H9 (cell line): ENCODE results near the gene ADSS1. TPM values are rescaled to one million over a fixed set of nuclear protein-coding genes. Genes with fewer than 3 reads are reported as not detected.

ENCODE experiments used
- DNase-seq: peaks from one replicate; pipeline ENCODE4 v3.0.0-alpha.2; 2017
- H2AFZ ChIP-seq: one replicate; pipeline ENCODE4 v1.6.1; 2013; ENCODE audit warnings: mild to moderate bottlenecking, low read length, control low read depth, moderate library complexity
- H2AK5ac ChIP-seq: 2 replicates; pipeline ENCODE4 v1.6.1; 2013; ENCODE audit warnings: low read length, control low read depth, mixed read lengths; ENCODE audit not compliant: insufficient read length
- H2BK120ac ChIP-seq: one replicate; pipeline ENCODE4 v1.6.1; 2013; ENCODE audit warnings: low read depth, mild to moderate bottlenecking, low read length, control low read depth, inconsistent platforms; ENCODE audit not compliant: poor library complexity, severe bottlenecking
- H2BK12ac ChIP-seq: 2 replicates; pipeline ENCODE4 v1.6.1; 2013; ENCODE audit warnings: low read length, control low read depth, mixed read lengths, low read depth; ENCODE audit not compliant: insufficient read length
- H2BK15ac ChIP-seq: 2 replicates; pipeline ENCODE4 v1.6.1; 2013; ENCODE audit warnings: low read depth, low read length, control low read depth
- H2BK20ac ChIP-seq: one replicate; pipeline ENCODE4 v1.6.1; 2013; ENCODE audit warnings: low read depth, mild to moderate bottlenecking, low read length, control low read depth, inconsistent platforms; ENCODE audit not compliant: poor library complexity, severe bottlenecking
- H2BK5ac ChIP-seq: 2 replicates; pipeline ENCODE4 v1.6.1; 2013; ENCODE audit warnings: low read length, control low read depth, mixed read lengths; ENCODE audit not compliant: insufficient read length
- H3K14ac ChIP-seq: 2 replicates; pipeline ENCODE4 v1.6.1; 2013; ENCODE audit warnings: low read length, control low read depth; ENCODE audit not compliant: insufficient read depth
- H3K18ac ChIP-seq: 2 replicates; pipeline ENCODE4 v1.6.1; 2013; ENCODE audit warnings: low read depth, mild to moderate bottlenecking, mixed read lengths, low read length, control low read depth; ENCODE audit not compliant: insufficient read length
- H3K23ac ChIP-seq: 2 replicates; pipeline ENCODE4 v1.6.1; 2013; ENCODE audit warnings: low read length, control low read depth, mixed read lengths, low read depth; ENCODE audit not compliant: insufficient read length
- H3K23me2 ChIP-seq: 2 replicates; pipeline ENCODE4 v1.6.1; 2013; ENCODE audit warnings: low read depth, mild to moderate bottlenecking, mixed read lengths, low read length, control low read depth; ENCODE audit not compliant: insufficient read length, poor library complexity, severe bottlenecking
- H3K27ac ChIP-seq: 2 replicates; pipeline ENCODE4 v1.5.1; 2013; ENCODE audit warnings: low read length, control low read depth, mixed read lengths, low read depth; ENCODE audit not compliant: insufficient read length
- H3K27me3 ChIP-seq: 2 replicates; pipeline ENCODE4 v1.6.1; 2013; ENCODE audit warnings: low read length, control low read depth, inconsistent platforms; ENCODE audit not compliant: insufficient read depth
- H3K4ac ChIP-seq: 2 replicates; pipeline ENCODE4 v1.6.1; 2013; ENCODE audit warnings: low read depth, mild to moderate bottlenecking, control low read depth, inconsistent platforms, low read length, moderate library complexity
- H3K4me1 ChIP-seq: 2 replicates; pipeline ENCODE4 v1.6.1; 2013; ENCODE audit warnings: low read length, control low read depth, inconsistent platforms; ENCODE audit not compliant: insufficient read depth
- H3K4me2 ChIP-seq: 2 replicates; pipeline ENCODE4 v1.6.1; 2013; ENCODE audit warnings: low read length, control low read depth, mixed read lengths; ENCODE audit not compliant: insufficient read length, insufficient read depth
- H3K56ac ChIP-seq: 2 replicates; pipeline ENCODE4 v1.6.1; 2013; ENCODE audit warnings: low read depth, mild to moderate bottlenecking, mixed read lengths, low read length, control low read depth; ENCODE audit not compliant: insufficient read length
- H3K79me1 ChIP-seq: 2 replicates; pipeline ENCODE4 v1.6.1; 2013; ENCODE audit warnings: low read depth, mild to moderate bottlenecking, moderate library complexity, low read length, control low read depth, inconsistent platforms; ENCODE audit not compliant: insufficient read depth, poor library complexity, severe bottlenecking
- H3K79me2 ChIP-seq: 2 replicates; pipeline ENCODE4 v1.6.1; 2013; ENCODE audit warnings: low read length, control low read depth, inconsistent platforms; ENCODE audit not compliant: insufficient read depth
- H3K9ac ChIP-seq: 2 replicates; pipeline ENCODE4 v1.6.1; 2013; ENCODE audit warnings: low read length, control low read depth, mixed read lengths; ENCODE audit not compliant: insufficient read length; ENCODE audit errors: extremely low read depth
- H3K9me3 ChIP-seq: one replicate; pipeline ENCODE4 v1.6.1; 2013; ENCODE audit warnings: low read depth, low read length, inconsistent platforms; ENCODE audit not compliant: control insufficient read depth
- H3T11ph ChIP-seq: one replicate; pipeline ENCODE4 v1.6.1; 2013; ENCODE audit warnings: mild to moderate bottlenecking, low read length, control low read depth, inconsistent platforms
- H4K20me1 ChIP-seq: one replicate; pipeline ENCODE4 v1.6.1; 2013; ENCODE audit not compliant: control insufficient read depth, insufficient read length, insufficient read depth
- H4K5ac ChIP-seq: 2 replicates; pipeline ENCODE4 v1.6.1; 2013; ENCODE audit warnings: low read depth, mild to moderate bottlenecking, mixed read lengths, low read length, control low read depth; ENCODE audit not compliant: insufficient read length
- H4K8ac ChIP-seq: replicated peaks from 2 replicates; pipeline ENCODE4 v1.6.1; 2013; ENCODE audit warnings: low read length, control low read depth, mixed read lengths, low read depth; ENCODE audit not compliant: insufficient read length
- H4K91ac ChIP-seq: 2 replicates; pipeline ENCODE4 v1.6.1; 2013; ENCODE audit warnings: low read depth, mild to moderate bottlenecking, moderate library complexity, mixed read lengths, low read length, control low read depth; ENCODE audit not compliant: insufficient read length
- H3K27ac Mint-ChIP-seq, 3 experiments: 2 replicates in 2 of 3; 3 replicates in 1 of 3; pipeline ENCODE4 v1.8.0; 2020 to 2021; ENCODE audit warnings: mixed read lengths in 3 of 3, mild to moderate bottlenecking in 1 of 3, moderate library complexity in 1 of 3
- H3K27me3 Mint-ChIP-seq: 2 replicates; pipeline ENCODE4 v1.8.0; 2021; ENCODE audit warnings: low read depth, mild to moderate bottlenecking, moderate library complexity, mixed read lengths
- H3K36me3 Mint-ChIP-seq, 3 experiments: 2 replicates in 2 of 3; 3 replicates in 1 of 3; pipeline ENCODE4 v1.8.0; 2020 to 2021; ENCODE audit warnings: low read depth in 3 of 3, mixed read lengths in 3 of 3; ENCODE audit not compliant: insufficient read depth in 1 of 3
- H3K4me1 Mint-ChIP-seq, 2 experiments: 2 replicates each; pipeline ENCODE4 v1.8.0; 2020; ENCODE audit warnings: mixed read lengths in 2 of 2
- H3K4me3 Mint-ChIP-seq, 2 experiments: 2 replicates in 1 of 2; 3 replicates in 1 of 2; pipeline ENCODE4 v1.8.0; 2020 to 2021; ENCODE audit warnings: mild to moderate bottlenecking in 2 of 2, mixed read lengths in 2 of 2, moderate library complexity in 1 of 2
- H3K9me3 Mint-ChIP-seq, 2 experiments: 2 replicates in 1 of 2; 3 replicates in 1 of 2; pipeline ENCODE4 v1.8.0; 2020; ENCODE audit warnings: mild to moderate bottlenecking in 2 of 2, mixed read lengths in 2 of 2, moderate library complexity in 1 of 2
- WGBS: extraction: QIAGEN DNeasy Blood & Tissue Kit; methylation state at CpG from one replicate; pipeline ENCODE4 v1.1.7; 2013; ENCODE audit warnings: missing lambda C conversion rate, low lambda C conversion rate, mixed read lengths; ENCODE audit not compliant: insufficient read length; ENCODE audit errors: extremely low coverage; 5-methylcytosine and 5-hydroxymethylcytosine counted together
- total RNA-seq: library from RNA; stranded (reverse); gene quantifications from 2 replicates; pipeline ENCODE4 v1.2.1, GENCODE V29; 2021
- TF ChIP-seq, protein P1 (sequence below): fragments of 200-600 bp; sonication (generic); conservative IDR thresholded peaks from 3 replicates; pipeline ENCODE4 v1.8.0; 2021; ENCODE audit warnings: antibody characterized with exemption, mild to moderate bottlenecking

The ADSS1 gene
- total RNA-seq, 1 experiment from 2014 or later, result 8.5 TPM

DNA sequence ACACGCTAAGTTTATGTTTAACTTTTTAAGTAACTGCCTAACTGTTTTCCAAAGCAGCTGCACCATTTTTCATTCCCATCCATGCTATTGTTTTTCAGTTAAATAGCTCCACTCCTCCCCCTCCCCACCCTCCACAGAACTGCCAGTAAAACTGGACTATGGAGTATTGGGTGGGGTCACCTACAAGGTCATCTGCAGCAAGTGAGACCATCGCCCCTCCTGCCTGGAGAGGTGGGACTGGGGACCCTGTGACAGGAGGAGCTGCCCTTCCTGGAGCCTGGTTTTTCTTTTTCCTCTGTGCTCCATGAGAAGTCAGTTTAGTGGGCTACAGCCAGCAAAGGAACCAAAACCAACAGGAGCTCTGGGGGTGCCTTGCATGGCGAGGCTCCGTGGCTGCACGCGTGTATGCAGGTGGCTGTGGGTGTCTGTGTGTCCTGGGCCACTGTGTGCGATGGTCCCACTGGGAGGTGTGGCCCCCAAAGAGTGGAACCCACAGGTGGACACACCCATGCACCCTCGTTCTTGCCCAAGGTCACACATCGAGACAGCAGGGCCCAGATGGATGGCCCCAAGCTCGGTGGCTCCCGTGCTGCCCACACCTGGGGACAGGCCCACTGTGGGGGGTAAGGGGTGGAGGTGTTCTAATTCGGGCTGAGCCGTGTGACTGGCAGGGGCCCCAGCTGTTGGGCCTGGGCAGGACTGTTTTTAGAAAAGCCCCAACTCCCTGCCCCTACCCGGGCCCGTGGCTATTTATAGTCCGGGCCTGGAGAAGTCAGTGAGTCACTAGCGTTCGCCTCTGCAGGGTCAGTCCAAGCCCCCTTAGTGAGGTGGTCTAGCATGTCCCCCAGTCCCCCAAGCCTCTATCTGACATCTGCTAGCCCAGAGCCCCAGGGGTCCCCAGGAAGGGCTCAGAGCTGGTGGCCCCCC is 2.3 kb upstream of the ADSS1 start:
- no peak for DNase-seq
- Histone ChIP-seq H2BK5ac (no peak overlapping the region), H4K5ac (no peak overlapping the region), H3K18ac (no peak overlapping the region), H2AFZ (no peak overlapping the region), H3K56ac (no peak overlapping the region), H3K27me3 (no peaks in the 10 kb centered on the region), H3K23ac (no peak overlapping the region), H2BK15ac (no peak overlapping the region), H3K9ac (no peak overlapping the region), H4K8ac (no peak overlapping the region), H4K20me1 (peaks cover 3% of the 10 kb centered on the region), H3K14ac (no peak overlapping the region), H3K23me2 (no peaks in the 10 kb centered on the region), H2BK20ac (no peak overlapping the region), H4K91ac (no peak overlapping the region), H2BK12ac (no peak overlapping the region), H3K4me1 (no peaks in the 10 kb centered on the region), H2BK120ac (no peak overlapping the region), H3K27ac (no peak overlapping the region), H2AK5ac (no peak overlapping the region), H3T11ph (no peak overlapping the region), H3K4me2 (no peak overlapping the region), H3K79me2 (no peaks in the 10 kb centered on the region), H3K9me3 (no peaks in the 10 kb centered on the region), H3K79me1 (no peaks in the 10 kb centered on the region), H3K4ac (no peak overlapping the region)
- H3K4me3 Mint-ChIP-seq, result no peak overlapping the region
- H3K9me3 Mint-ChIP-seq, result no peaks in the 10 kb centered on the region; a peak in 1 of 5 replicates
- peaks cover 7% of the 10 kb centered on the region for H3K27me3 Mint-ChIP-seq
- H3K27ac Mint-ChIP-seq, result no peak overlapping the region
- H3K4me1 Mint-ChIP-seq, result peaks cover 6 to 9% of the 10 kb centered on the region in 2 experiments
- TF ChIP-seq, protein P1, sequence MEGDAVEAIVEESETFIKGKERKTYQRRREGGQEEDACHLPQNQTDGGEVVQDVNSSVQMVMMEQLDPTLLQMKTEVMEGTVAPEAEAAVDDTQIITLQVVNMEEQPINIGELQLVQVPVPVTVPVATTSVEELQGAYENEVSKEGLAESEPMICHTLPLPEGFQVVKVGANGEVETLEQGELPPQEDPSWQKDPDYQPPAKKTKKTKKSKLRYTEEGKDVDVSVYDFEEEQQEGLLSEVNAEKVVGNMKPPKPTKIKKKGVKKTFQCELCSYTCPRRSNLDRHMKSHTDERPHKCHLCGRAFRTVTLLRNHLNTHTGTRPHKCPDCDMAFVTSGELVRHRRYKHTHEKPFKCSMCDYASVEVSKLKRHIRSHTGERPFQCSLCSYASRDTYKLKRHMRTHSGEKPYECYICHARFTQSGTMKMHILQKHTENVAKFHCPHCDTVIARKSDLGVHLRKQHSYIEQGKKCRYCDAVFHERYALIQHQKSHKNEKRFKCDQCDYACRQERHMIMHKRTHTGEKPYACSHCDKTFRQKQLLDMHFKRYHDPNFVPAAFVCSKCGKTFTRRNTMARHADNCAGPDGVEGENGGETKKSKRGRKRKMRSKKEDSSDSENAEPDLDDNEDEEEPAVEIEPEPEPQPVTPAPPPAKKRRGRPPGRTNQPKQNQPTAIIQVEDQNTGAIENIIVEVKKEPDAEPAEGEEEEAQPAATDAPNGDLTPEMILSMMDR, result no peak
- WGBS, result no CpG with 5 or more reads among the region's 18 CpGs
- peaks cover 0 to 13% (median 7%) of the 10 kb centered on the region in 3 experiments; a peak in 4 of 7 replicates for H3K36me3 Mint-ChIP-seq
